AG08396 (cell line): ENCODE data around the gene LIMD2.

ENCODE experiments used
- DNase-seq: peaks from one replicate; pipeline ENCODE4 v3.0.0; 2012; ENCODE audit warnings: low spot score, mixed read lengths

The LIMD2 gene

DNA sequence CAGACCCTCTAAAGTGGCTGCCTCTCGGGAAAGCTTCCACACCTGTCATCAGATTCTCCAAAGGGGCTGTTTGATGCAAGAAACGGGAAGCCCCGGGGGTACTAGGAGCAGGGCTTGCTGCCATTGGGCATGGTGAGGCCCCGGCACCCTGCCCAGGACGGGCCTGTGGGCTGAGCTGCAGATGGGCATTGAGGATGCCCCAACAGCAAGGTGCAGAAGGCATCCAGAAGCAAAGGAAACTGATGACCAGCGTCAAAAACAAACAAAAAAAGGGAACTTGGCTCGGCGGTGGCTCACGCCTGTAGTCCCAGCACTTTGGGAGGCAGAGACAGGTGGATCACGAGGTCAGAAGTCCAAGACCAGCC lies 1.5 kb upstream of the LIMD2 start:
- no peak for DNase-seq

DNA sequence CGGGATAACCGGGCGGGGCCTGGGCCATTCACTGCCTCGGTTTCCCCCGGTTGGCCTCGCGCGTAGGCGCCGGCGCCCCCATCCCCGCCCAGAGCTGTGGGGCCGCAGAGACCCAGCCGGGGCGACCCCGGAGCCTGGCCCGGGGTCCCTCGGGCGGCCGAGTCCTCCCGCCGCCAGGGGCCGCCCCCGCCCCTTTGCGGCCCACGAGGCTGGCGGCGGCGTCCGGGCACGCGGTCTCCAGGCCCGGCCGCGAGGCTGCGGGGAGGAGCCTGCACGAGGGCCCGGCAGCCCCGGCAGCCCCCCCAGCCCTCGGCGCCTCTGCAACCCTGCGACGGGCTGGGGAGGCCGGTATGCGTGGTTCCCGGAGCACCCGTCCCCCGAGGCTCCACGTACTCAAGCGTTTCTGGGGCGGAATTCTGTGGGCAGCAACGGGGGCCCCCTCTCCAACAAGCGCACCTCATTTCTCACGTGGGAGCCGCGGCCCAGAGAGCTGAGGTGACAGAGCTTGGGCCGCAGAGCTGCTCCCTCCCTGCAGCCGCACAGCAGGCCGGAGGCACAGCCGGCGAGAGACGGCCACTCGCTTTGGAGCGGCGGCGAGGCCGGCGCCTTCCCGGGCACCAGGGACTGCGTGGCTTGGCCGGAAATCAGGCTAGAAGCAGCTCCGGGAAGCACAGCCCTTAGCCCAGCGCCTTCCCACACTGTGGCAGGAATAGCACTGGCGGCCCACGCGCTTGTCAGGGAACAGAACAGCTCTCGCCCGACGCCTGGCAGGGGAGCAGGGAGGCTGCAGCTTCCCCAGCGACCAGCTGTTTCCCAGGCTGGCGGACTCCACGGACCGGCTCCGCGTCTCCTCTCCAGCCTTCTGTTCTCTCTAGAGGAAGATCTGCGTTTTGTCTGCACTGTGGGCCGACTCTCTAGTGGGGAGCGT lies 867 bp upstream of the LIMD2 start:
- peak; percentile 67 for DNase-seq

DNA sequence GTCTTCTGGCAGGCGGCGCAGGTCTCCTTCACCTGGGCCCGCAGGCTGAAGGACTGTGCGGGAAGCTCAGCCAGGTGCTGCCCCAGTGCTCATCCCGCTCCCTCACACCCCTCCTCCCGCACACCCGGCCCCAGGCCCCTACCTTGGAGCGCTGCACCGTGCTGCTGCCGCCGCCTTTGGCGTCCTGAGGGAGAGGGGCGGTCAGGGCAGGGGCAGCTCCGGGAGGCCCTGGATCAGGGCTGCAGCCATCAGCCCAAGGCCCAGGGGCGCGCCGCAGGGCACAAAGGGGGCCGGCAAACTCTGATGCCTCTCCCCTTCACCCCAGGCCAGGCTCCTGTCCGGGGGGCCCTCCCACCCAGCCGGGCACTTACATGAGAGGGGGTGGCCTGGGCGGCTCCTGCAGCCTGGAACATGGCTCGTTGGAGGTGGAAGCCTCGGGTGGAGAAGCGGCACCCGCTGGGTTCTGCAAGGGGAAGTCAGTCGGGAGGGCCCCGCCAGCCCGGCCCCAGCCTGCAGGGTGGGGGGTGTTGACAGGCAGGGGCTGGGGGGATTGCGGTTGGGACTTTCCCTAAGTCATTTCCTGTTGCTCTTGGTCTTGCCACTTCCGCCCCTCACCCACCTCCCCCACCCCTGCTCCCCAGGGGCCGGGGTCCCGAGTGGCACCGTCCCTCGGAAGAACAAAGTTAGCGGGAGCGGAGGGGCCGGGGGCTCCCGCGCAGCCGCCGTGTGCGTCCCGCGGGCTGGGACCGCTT lies 863 bp downstream of the LIMD2 start:
- DNase-seq = no peak

DNA sequence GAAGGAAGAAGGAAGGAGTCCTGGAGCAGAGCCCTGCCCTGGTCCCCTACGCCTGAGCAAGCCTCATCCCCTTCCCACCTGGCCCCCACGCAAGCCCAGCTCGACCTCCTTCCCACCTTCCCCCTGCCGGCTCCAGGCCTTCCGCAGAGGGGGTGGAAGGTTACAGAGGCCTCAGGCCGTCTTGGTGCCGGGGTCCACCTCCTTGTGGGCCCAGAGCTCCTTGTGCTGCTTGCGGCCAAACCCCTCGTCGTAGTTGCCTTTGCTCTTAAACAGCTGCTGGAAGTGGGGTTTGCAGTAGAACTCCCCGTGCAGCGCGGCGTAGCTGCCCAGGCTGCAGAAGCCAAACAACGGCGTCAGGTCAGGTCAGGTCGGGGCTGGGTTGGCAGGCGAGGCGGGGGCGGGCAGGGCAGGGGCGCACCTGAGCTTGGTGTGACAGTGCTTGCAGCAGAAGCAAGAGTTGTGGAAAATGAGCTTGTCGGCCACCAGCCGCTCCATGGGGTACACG lies 1.5 kb downstream of the LIMD2 start:
- DNase-seq = no peak

DNA sequence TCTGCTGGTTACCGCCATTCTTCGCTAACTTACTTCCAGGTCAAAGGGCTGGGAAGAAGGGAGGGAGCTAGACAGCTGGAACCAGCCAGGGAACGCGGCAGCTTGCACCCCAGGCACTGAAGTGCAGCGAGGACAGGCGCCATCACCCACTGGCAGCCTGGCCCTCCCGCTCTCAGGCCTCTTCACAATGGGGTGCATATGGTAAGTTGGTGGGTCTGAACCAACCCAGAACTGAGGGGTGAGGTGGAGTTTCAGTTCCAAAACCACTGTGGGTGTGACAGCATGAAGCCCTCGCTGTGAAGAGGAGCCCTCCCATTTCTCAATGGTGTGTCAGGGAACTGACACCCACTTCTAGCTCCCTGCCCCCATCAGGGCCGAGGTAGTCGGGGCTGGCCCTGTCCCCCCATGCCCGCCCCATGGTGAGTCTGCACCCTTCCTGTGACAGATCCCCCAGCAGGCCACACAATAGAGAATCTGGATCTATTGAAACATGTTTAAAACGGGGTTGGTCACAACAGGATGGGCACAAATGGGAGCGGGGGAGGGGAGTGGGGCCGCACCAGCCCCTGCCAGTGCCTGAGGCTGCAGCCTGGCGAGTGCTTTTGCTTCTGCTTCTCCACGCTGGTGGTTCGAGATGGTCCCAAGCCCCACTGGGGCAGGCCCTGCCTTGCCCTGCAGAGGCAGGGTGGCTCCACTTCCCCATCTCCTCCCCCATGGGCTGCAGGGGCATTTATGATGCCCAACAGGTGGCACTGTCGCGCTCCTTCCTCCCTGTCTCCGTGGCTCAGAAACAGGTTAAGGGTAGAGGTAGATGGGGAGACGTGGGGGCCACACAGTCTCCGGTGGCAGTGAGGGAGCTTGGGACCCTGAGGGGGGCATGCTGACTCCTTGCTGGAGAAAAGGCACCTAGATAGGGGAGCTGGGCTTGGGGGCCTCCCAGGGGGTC lies 2.3 kb downstream of the LIMD2 start:
- DNase-seq = peak; percentile 60

DNA sequence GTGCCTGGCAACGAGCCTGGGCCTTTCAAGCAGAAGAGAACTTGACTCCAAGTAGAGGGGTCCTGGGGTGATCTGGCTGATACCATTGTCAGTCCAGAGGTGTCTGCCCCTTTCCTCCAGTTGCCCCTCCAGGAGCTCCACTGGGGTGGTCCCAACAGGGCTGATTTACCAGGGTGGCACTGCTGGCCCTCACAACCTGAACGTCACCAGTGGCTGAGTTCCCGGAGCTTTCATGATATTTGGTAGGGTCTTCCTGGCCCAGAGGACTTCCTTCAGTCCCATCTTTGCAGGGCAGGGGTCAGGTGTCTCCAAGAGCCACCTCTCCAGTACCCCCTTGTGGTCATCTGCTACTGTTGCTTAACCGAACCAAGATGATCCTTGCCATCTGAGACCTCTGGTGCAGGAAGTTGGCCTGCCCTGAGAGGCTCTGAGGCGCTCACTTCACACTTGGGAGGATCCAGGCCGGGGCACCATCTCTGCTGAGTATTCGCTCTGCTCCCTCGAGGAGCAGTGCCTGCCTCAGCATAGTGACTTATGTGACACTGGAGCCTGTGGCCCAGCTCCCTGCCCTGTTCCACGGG lies 3.5 kb downstream of the LIMD2 start:
- peak; percentile 61 for DNase-seq

DNA sequence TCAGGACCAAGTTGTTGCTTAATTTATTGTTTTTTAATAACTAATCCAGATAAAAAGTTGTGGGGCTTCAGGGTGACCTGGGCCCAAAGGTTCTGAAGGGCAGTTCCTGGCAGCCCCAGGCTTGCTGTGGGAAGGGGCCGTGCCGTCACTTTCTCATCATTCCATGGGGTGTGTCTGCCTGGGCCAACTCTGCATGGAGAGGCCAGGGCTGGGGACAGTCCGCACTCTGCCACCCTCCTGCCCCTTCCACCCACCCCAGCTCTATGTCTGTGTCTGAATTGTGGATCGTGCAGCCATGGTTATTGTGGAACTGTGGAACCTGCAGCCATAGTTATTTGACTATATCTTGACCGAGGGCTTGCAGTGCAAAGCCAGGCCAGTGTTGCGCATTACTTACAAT lies 4.0 kb downstream of the LIMD2 start:
- no peak for DNase-seq

DNA sequence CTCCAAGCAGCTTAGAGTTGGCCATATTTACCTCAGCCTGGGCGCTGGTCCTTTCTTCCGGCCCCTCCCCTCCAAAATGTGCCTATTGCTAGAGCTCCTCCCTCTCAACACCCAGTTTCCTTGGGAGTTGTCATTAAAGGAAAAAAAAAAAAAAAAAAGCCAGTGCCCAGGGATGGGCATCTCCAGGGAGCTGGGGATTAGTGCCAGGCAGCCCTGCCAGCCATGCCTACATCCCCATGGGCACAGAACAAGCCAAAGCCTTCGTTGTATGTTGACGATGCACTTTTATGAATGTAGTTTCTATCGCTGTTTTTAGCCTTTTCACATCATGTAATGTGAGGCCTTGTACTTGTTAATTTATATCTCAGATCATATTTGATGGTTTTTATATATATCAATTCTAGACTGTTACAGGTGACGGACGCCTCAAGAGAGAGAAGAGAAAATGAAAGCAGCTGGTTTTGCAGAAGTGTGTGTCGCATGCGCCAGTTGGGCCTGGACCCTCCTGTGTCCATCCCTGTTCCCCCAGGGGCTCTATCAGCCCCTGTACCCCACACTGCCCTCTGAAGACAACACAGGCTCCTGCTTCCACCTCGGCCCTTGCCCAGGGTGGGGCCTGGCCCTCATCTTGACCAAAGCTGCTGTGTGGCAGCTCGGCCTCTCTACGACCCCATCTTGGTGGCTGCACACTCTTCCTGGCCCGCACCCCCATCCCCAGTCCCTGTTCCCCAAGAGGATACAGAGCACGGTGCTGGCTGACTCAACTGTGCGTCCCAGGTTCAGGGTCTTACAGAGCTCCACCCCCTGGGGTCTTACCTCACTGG lies 4.8 kb downstream of the LIMD2 start:
- no peak for DNase-seq

DNA sequence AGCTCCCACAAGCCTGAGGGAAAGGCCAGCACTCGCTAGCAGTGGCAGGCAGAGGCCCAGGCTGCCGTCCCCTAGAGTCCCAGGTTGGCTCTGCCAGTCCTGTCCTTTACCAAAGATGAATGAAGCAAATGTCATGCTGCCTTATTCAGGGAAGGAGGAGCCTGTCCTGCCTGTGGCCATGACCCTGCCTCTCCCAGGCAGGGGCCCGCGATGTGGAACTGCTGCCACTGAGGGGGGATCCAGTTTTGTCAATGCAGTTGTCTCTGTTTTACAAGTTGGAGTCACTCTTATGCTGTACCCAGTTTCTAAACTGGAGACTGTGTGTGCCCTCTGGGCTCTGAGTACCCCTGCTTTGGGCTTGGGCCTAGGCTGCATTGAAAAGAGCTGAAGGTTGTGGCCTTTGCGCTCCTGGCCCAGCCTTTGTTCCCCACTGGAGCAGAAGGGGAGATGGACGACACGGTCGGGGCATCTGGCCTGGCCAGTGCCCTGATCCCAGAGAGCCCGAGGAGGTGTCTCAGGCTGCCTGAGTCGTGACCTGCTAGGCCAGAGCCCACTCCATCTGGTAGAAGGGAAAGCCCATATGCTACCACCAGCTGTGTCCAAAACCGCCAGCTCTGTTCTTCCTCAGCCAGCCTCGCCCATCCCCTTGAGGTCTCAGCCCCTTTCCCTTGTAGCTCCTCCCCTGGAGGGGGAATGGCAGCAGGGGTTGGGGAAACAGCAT lies 5.5 kb downstream of the LIMD2 start:
- DNase-seq = no peak

DNA sequence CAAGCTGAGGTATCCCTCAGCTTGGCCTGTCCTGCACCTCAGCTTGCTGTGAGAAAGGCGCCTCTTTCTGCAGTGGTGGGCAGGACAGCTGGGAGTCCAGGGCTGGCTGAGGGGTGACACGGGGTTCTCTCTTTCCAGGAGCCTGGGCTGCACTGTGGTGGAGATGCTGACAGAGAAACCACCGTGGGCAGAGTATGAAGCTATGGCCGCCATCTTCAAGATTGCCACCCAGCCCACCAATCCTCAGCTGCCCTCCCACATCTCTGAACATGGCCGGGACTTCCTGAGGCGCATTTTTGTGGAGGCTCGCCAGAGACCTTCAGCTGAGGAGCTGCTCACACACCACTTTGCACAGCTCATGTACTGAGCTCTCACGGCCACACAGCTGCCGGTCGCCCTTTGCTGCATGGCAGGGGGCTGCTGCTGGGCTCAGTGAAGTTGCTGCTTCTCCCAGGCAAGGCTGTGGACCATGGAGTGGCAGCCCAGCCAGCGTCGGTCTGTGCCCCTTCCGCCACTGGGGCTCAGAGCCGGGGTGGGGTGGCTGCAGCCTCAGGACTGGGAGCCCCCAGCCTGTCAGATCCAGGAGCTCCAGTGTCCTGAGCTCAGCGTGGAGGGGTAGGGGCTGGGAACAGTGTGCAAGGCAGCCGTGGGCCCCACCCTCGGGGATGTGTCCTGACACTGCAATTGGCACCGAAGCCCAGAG lies 6.4 kb downstream of the LIMD2 start:
- DNase-seq = no peak

DNA sequence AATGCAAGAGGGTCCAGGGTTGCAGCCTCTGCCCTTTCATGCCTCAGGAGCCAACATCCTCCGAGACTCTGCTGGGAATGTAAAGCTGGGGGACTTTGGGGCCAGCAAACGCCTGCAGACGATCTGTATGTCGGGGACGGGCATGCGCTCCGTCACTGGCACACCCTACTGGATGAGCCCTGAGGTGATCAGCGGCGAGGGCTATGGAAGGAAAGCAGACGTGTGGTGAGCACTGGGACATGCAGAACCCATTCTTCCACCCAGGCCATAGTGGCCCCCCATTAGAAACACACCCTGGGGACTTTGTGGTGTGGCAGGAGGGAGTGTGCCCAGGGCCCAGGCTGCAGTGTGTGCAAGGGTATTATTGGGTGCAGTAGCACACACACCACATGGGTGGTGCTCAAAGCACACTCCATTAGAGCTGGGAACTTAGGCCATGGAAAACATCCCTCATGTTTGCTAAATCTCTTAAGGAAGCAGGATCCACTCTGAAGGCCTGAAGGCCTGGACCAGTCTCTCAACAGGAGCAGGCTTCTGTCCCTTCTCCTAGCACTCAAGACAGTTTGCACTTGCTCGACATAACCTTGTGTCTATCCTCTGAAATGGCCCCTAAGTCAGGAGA lies 7.6 kb downstream of the LIMD2 start:
- DNase-seq = no peak

DNA sequence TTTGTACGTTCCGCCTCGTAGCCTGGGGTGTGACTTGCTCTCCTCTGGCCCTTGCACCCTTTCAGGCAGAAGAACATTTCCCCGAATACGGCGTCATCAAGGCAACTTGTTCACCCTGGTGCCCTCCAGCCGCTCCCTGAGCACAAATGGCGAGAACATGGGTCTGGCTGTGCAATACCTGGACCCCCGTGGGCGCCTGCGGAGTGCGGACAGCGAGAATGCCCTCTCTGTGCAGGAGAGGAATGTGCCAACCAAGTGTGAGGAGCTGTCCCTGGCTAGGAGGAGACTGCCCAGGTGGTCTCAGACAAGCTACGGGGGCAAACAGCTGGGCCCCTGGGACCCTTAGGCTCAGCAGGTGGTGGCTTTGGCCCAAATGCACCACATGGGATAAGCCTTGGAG lies 10.4 kb downstream of the LIMD2 start:
- no peak for DNase-seq

DNA sequence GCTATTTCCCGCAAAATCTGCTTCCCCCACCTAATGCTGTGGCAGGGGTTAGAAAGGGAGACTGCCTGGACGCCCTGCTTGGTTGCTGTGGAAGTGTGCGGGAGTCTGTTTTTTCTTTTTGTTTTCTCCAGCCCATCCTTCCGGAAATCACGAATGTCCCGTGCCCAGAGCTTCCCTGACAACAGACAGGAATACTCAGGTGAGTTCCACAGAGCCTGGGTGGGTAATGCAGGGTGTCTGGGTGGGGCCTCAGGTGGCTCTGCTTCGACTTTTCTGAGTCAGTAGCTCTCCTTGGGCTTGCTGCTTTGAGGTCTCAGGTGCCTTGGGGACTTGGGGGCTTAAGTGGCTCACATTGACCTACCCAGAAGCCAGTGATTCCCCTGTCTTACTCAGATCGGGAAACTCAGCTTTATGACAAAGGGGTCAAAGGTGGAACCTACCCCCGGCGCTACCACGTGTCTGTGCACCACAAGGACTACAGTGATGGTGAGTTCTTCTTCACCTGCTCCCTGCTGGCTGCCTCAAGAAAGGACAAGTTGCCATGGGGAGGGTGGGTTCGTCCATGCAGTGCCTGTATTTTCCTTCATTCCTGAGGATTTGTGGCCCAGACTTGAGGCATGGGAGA lies 11.4 kb downstream of the LIMD2 start:
- DNase-seq = no peak

DNA sequence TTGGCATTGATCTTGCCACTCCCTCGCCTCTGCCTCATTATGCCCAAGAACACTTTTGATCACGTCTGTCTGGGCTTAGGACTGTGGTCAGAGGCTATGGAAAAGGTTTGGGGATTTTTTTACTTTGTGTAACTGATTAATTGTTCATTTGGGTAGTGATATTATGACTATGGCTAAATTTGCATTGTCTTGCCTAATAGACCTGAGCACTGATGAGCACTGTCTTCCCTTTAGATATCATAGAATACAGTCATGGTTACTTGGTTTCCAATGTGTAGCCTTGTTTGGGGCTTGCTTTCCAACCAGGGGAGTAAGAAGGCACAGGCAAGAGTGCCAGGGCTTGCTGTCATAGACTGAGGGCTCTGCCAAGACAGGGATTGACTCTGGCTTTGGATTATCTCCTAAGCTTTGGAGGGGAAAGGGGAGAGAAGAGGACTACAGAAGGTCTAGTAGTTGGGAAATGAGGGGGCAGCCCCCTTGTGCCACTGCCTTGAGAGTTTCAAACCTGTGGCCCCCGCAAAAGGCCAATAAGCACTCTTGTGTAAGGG lies 13.7 kb downstream of the LIMD2 start:
- no peak for DNase-seq

DNA sequence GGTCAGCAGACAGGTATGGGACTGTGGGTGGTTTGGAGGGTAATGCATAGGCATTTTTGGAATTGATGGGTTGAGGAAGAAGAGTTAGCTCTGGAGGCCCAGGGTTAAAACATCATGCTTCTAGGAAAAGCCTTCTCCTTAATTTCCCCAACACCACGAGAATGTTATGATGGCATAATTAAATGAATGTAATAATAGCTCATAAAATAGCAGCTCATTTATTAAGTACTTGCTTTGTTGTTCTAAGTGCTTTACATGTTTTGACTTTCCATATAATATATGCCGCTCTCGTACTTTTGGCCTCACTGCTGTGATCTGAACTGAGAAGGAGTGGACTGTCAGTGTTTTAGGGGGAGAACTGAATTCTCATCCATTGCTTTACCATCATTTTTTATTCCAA lies 14.3 kb downstream of the LIMD2 start:
- no peak for DNase-seq

DNA sequence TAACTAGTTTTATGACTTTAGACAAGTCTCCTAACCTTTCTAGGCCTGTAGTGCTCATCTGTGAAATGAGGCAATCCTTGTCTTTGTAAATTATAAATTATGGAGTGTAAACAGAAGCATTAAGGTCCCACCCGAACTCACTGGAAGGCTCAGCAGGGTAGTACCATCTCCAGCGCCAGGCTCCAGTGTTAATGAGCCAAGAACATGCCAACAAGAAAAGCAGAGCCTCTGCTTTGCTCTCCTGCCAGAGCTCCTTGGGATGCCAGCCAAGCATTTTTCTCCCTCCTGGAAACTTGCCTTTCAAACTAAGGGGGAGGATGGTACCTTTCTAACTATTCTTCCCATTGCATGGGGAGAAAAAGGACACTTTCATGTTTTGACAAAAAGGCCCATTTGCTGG lies 14.9 kb downstream of the LIMD2 start:
- peak; percentile 22 for DNase-seq

DNA sequence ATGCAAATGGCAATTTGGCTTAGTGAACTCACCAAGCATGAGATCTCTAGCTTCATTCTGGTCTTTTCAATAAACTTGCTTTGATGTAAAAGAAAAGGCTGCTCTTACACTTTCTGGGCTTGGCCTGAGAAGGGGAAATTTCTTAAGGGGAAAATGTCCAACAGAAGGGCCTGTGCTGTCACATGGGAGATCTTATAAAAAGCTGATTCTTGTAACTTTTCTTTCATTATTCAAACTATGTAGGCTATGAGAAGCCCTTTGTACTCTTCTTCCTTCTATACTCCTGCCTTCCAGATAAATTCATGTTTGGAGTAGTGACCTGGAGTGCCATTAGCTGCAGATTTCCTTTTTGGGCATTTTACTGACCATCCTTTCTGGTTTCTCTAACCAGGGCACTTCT lies 16.9 kb downstream of the LIMD2 start:
- no peak for DNase-seq

DNA sequence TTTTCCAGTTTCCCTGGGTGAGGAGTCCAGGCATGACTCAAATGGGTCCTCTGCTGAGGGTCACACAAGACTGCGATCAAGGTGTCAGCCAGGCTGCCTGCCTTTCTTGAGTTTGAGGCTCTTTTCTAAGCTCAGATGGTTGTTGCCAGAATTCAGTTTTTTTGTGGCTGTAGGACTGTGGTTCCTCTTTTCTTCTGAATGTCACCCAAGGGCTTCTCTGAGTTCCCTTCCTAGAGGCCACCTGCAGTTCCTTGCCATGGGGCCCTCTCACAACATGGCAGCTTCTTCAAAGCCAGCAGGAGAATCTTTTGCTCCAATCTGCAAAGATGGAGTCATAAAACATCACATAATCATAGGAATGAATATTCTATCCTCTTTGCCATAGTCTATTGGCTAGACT lies 17.5 kb downstream of the LIMD2 start:
- no peak for DNase-seq
